Gastrocnemius medialis (tissue), 4 donors: ENCODE results near the gene GOLGA6A.

ENCODE experiments used
- POLR2A ChIP-seq, 2 donors: fragments of 450-650 bp; IDR thresholded peaks; one replicate each; pipeline ENCODE4 v1.6.1; 2017; ENCODE audit warnings: antibody characterized with exemption in 2 of 2, mild to moderate bottlenecking in 2 of 2, moderate library complexity in 2 of 2
- TF ChIP-seq, protein P1 (sequence below), 5 experiments: fragments of 450-650 bp in 3 of 5; fragments of 200-600 bp in 2 of 5; sonication (generic) in 2 of 5; IDR thresholded peaks in 4 of 5; conservative IDR thresholded peaks in 1 of 5; 1 replicate in 4 of 5; 2 replicates in 1 of 5; pipeline ENCODE4 v1.5.1; 2016 to 2019; ENCODE audit warnings: antibody characterized with exemption in 5 of 5, mild to moderate bottlenecking in 3 of 5, moderate library complexity in 3 of 5

GRCh38 chr15:74122403-74123130 lies 40.2 kb upstream of the GOLGA6A start:
- TF ChIP-seq, protein P1, sequence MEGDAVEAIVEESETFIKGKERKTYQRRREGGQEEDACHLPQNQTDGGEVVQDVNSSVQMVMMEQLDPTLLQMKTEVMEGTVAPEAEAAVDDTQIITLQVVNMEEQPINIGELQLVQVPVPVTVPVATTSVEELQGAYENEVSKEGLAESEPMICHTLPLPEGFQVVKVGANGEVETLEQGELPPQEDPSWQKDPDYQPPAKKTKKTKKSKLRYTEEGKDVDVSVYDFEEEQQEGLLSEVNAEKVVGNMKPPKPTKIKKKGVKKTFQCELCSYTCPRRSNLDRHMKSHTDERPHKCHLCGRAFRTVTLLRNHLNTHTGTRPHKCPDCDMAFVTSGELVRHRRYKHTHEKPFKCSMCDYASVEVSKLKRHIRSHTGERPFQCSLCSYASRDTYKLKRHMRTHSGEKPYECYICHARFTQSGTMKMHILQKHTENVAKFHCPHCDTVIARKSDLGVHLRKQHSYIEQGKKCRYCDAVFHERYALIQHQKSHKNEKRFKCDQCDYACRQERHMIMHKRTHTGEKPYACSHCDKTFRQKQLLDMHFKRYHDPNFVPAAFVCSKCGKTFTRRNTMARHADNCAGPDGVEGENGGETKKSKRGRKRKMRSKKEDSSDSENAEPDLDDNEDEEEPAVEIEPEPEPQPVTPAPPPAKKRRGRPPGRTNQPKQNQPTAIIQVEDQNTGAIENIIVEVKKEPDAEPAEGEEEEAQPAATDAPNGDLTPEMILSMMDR (IDR thresholded peaks at IDR 0.05 in 4 of 5, conservative IDR thresholded peaks at IDR 0.05 in 1 of 5): no peak
- no peak for TF ChIP-seq POLR2A (IDR thresholded peaks at IDR 0.05)
